ENCODE results near the gene SCLT1.
A peak's percentile ranks its signal among the peaks of the same experiment; 100 is the strongest.
"Not testable (repeated sequence)": the region's sequence is repeated elsewhere in the genome, so short reads cannot be mapped to it uniquely, and the experiment has no call there.

SCLT1 gene

DNA sequence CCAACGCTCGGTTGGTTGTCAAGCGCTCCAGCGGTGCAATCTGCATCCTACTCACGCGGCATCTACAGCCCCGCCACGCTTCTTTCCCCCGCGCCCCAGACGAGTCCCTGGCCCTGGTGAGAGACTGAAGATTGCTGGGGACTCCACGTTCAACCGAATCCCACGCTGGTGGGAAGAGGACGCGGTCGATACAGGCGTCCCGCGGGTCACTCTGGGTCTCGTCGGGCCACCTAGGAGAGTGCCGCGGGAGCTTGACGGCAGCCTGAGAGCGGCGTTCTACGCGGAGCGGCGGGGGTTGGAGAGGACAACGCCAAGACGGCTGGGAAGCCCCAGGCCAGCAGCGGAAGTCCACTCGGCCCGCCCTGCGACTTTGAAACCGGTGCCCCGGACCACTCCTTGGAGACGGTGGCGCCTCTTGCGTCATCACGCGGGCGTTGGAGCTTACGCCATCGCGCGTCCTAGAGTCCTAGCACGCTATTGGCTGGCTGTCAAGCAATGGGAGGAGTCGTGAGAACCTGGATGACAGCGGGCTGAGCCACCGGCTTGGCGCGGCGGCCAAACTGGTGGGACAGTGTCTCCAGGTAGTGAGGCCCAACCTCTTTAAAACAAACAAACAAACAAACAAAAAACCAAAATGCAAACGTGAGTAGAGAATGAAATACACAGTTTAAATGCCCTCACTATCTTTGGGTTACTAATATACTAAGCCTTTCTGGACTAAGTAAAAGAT is at the start of gene SCLT1:
TSS of gene SCLT1 (minus strand) at position 349 of the 730 bp plus-strand sequence. CDS start 436 bp downstream, outside the sequence.
- DNase-seq (ENCODE audit: low read depth in 2 of 2), result peak; percentile 86 to 88

DNA sequence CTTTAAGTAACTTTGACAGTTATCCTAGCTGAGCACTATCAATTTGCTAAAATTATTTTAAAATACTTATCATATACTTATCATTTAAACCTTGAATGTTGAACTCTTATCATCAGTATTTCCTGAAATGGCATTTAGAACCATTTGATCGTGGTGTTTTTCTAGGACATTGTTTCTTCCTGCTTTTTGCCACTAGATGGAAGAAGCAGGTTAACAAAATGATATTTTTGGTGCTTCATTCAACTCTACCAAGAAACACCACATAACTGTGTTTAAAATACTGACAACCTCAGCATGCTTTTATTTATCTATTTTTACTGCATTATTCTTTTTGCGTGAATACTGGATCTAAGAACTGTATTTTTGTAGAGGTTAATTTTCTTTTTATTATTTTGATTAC is 47.2 kb upstream of the SCLT1 start:
- DNase-seq (ENCODE audit: low read depth in 2 of 2), result no peak

DNA sequence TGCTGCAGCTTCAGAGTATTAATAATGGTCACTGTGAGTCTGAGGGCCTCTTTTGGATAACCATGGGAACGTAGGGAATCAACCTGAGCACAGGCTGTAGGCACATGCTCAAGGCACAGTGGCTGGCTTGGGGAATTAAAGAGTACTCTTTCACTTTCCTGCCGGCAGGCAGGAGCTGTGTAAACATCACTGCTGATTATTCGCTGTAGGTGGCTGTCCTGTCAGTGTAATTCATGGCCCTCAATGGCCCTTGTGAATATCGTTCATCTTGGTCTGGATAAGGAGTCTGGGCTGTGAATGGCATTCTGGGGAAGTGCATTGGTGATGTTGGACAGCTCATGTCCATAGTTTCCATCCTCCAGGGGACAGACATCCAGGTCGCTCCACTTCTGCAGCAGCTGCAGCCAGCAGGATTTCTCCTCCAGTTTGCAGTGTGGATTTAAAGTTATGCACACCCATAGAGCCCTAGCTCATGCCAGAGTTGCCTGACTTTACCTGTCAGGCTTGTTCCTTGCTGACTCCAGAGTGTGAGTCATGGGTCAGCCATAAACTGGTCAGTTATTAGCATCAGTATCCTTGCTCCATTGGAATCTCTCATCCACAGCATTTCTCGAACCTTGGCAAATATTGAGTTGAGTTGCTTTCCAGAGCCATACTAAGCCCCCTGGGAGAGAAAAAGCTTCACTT is 45.6 kb upstream of the SCLT1 start:
- no peak for DNase-seq (ENCODE audit: low read depth in 2 of 2)

DNA sequence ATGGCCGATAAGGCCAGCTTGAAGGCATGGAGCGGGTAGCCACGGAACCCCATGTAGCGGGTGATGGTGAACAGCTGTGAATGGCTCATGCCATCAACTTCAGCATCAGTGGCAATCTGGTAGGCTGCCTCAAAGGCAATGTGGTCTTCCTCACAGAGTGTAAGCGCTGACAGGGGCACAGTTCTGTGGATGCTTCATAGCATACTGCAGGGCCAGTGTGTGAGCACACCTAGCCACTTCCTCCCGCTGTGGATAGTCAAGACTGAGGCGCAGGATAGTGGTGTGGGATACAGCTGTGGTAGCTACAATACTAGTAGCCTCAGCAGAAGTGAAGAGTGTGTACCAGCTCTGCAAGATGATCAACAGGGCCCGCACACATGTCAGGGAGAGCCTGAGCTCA is 43.1 kb upstream of the SCLT1 start:
- no peak for DNase-seq (ENCODE audit: low read depth in 2 of 2)

DNA sequence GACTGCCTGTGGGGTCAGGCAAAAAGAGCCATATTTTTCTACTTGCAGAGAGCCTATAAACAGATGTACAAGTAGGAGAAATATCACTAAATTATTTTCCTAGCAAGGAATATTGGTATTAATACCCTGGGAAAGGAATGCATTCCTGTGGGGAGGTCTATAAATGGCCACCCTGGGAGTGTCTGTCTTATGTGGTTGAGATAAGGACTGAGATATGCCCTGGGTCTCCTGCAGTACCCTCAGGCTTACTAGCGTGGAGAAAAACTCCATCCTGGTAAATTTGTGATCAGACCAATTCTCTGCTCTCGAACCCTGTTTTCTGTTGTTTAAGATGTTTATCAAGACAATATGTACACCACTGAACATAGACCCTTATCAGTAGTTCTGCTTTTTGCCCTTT is 38.0 kb upstream of the SCLT1 start:
- no peak for DNase-seq (ENCODE audit: low read depth in 2 of 2)

DNA sequence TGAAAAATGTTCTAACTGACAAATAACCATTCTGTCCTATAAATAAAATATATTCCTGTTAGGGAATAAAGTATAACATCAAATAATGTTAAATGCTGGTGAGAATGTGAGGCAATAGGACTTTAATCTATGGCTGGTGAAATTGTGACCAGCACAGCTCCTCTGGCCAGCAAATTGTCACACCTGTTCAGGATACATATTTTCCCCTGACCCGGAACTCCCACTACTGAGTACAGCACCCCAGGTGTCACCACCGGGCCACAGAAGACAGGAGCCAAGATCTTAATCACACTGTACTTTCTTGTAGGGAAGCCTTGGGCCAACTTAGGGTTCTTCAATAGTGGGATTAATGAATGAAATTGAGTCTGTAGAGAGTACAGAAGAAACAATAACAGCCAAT is 35.8 kb upstream of the SCLT1 start:
- no peak for DNase-seq (ENCODE audit: low read depth in 2 of 2)

DNA sequence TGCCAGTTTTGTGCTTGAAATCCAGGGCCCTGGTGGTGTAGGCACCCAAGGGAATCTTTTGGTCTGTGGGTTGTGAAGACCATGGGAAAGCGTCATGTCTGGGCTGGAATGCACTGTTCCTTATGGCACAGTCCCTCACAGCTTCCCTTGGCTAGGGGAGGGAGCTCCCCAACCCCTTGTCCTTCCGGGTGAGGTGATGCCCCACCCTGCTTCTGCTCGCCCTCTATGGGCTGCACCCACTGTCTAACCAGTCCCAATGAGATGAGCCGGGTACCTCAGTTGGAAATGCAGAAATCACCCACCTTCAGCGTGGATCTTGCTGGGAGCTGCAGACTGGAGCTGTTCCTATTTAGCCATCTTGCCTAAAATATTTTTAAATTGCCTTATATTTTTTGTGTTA is 33.3 kb upstream of the SCLT1 start:
- not testable (repeated sequence) for DNase-seq (ENCODE audit: low read depth in 2 of 2)

DNA sequence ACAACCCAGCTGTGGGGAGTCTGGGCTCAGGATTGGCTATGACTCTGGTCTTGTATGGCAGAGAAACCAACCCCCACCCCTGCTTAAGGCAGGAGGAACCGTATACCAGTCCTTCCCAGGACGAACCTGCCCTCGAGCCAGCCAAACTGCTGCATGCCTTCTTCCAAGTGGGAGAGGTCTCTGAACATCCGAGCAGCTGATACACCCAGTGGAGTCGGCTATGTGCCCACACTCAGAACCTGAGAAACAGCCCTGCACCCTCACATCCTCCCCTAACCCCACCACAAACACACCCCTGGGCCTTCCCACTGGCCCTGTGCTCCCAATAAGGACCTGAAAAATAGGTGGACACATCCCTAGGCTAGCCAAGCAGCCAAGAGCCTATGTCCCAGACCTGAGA is 24.4 kb upstream of the SCLT1 start:
- DNase-seq (ENCODE audit: low read depth in 2 of 2), result no peak

DNA sequence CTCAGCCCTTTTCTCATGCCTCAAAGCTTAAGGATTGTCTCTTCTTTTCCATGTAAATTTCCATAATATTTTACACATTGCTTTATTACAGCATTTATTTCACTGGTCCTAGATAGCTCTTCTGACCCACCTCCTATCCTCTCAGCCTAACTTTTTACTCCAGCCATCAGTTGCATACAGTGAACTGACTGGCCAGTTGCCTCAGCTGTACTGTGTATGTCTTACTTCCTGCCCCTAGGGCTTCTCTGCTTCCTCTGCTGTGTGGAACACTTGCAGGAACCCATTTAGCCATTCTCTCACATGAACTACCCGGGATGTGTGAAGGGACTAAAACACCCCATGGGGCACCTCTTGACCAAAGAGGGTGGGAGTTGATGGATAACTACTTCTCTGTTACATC is 20.6 kb upstream of the SCLT1 start:
- no peak for DNase-seq (ENCODE audit: low read depth in 2 of 2)

DNA sequence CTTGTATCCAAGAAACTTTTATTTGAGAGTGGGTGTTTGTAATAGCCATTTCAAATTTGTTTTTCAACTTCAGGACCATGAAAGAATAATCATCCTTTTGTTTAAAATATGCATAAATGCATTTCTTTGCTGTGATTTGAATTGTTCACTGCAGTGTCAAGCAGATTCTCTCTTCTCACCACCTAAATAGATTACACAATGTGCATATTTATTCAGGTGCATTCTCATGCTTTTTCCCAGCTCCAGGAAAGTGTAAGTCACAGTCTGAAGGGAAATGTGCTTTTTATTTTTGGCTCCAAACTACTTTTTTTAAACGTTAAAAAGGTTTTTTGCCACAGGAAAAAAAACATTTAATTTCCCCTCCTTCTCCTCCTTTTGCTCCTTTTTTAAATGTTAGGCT is 20.1 kb upstream of the SCLT1 start:
- DNase-seq (ENCODE audit: low read depth in 2 of 2), result no peak

DNA sequence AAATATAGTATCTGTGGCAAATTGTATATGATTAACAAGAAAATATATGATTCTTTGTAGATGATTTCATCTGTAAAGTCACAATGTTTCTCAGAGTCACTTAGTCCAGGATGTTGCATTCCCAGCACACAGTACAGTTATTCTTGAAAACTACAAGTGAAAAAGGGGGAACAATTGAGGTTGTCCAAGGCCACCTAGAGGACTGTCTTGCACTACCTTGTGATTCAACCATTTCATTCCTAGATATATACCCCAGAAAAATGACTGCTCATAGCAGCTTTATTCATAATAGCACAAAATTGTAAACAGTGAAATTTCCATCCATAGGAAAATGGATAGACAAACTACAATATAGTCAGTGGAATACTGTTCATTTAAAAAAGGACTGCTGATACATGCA is 18.6 kb upstream of the SCLT1 start:
- DNase-seq (ENCODE audit: low read depth in 2 of 2), result no peak

DNA sequence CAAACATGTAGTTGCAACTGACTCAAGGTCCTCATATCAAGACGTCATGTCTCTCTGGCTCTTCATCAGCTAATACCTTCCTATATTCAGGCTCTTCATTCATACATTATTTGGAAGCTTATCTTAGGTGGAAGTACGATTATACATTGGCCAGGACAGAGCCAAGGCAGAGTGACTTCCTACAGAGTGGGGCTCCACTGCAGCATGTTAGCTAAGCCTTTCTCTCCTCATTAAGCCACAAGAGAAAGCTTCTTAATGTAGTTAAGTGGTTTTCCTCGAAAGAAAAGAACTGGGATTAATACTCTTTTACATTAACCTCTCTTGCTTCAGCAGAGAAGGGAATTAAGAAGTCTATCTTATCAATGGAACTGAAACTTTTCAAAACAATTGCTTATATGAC is 17.6 kb upstream of the SCLT1 start:
- no peak for DNase-seq (ENCODE audit: low read depth in 2 of 2)

DNA sequence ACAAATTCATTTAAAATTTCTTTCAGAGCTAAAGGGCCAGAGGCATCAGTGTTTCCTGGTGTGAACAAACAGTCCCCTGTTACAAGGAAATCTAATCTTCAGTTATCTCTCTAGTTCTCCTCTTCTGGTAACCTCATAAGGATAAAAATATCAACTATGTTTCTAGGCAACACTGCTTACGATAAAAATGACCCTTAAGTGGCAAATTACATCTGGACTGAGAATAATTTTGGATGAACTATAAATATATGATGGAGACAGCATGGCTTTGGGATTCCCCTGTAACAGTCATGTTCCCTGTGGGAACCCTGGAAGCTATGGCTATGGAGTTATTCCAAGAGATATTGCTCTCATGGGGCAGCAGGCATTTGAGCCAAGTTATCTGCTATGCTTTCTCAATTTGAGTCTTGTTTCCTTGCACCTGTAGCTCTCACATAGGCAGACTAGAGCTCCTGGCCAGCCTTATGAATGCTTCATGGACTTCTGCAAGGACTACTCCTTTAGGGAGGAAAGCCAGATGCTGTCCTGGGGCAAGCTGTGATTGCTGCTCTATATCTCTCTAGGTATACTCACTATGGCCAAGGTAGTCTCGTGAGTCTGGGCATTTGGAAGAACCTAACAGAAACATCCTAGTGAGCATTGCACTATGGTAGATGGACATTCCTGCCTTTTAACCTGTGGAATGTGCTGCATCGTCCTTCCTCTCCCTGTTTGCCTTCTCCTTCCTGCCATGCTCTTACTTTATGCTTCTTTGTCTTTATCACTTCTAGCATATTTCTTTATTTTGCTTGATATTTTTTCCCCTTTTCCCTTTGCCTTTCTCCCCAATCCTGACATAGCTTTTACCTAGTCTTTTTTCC is 16.9 kb upstream of the SCLT1 start:
- no peak for DNase-seq (ENCODE audit: low read depth in 2 of 2)

DNA sequence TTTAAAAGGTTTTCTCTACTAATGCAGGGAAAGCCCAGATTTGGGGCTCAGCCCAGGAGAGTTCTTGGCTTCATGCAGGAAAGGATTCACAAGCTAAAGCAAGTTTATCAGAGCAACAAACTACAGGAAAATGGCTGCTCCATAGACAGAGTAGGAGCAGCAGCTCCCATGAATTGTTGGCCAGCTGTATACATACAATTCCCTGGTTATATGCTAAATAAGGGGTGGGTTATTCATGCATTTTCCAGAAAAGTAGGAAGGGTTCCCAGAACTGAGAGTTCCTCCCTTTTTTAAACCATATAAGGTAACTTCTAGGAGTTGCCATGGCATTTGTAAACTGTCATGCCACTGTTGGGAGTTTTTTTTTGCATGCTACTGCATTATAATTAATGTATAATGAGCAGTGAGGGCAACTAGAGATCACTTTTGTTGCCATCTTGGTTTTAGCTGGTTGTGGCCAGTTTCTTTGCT is 5.2 kb upstream of the SCLT1 start:
- DNase-seq (ENCODE audit: low read depth in 2 of 2), result no peak

DNA sequence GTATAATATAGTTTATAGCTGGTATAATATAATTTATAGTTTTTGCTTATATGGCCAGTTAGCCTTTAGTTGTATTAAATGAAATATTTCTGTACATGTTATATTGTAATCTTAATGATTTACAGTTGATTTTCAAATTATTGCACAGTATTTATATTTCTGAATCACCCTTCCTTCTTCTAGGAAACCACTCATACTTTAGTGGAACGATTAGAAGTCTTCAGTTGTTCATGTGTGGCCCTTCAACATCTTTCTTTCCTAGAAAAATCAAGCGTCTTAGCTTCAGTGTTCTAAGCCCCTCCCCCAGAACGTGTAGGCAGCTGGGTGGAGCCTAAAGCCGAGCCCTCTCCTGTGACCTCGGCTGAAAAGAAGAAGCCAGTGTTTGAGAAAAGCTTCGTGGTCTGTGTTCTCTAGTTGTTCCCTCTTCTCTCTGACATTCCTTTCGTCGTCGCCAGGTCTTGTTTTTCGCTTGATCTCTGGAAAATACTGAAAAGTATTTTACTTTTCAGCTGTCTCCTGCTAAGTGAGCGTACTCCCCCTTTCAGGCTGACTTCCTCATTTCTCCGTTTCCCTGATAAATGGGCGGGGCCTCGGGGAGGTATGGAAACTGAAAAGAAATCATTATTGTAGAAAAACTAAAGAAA is 2.6 kb upstream of the SCLT1 start, which contains the start of gene C4orf33:
TSS of gene C4orf33 (plus strand) at position 342 of the 644 bp plus-strand sequence. CDS start 6,459 bp downstream, outside the sequence.
- peak; percentile 47 to 53 for DNase-seq (ENCODE audit: low read depth in 2 of 2)

DNA sequence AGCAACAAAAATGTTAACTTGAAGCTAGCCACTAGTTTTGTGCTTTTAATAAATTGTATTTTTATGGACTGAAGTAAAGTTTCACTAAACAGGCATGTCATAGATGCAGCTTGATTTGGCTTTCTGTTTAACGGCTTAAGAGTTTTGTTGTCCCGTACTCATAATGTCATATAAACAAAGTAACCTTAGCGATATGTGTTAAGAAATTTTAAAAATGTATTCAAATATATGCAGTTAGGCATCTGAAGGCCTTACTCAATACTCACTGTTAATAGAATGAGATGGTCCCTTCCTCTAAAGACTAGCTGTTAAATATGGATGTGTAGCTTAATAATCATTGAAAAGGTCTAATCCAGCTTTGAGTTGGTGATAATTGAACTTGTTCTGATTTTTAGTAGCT is 1.0 kb upstream of the SCLT1 start:
- no peak for DNase-seq (ENCODE audit: low read depth in 2 of 2)

DNA sequence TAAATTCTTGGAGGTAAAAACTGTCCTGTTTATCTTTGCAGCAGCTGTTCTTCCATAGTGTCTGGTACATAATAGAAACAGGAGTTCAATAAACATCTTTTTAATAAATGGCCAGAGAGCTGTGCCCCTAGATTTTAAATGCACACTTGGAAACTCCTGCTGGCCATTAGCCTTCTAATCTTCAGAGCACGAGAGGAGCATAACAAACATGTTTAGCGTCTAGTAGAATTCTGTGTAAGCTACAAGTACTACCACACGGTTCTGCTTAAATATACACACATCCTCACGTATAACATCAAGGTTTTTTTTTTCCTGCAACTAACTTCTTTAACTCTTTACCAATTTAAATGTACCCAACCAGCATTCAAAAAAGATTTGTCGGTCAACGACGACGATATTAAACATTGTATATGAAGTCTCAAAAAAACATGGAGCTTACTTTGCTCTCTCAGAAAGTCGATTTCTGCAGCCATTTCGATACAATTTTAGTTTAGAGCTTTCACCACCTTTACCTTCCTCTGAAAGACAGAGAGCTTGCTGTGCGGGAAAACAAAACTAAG is 628 bp downstream of the SCLT1 start:
- no peak for DNase-seq (ENCODE audit: low read depth in 2 of 2)

DNA sequence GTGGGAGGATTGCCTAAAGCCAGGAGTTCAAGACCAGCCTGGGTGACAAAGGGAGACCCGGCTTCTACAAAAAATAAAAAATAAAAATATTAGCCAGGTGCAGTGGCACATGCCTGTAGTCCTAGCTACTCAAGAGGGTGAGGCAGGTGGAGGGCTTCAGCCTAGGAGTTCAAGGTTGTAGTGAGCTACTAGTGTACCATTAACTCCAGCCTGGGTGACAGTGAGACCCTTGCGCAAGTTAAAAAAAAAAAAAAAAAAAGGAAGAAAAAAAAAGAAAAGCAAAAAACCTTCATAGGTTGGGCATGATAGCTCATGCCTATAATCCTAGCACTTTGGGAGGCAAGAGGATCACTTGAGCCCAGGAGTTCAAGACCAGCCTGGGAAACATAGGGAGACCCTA is 5.8 kb downstream of the SCLT1 start:
- DNase-seq (ENCODE audit: low read depth in 2 of 2), result no peak

DNA sequence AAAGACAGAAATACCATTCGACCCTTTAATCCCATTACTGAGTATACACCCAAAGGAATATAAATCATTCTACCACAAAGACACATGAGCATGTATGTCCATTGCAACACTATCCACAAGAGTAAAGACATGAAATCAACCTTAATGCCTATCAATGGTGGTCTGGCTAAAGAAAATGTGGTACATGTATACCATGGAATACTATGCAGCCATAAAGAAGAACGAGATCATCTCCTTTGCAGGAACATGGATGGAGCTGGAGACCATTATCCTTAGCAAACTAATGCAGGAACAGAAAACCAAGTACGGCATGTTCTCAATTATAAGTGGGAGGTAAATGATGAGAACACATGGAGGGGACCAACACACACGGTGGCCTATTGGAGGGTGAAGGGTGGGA is 7.9 kb downstream of the SCLT1 start:
- no peak for DNase-seq (ENCODE audit: low read depth in 2 of 2)

DNA sequence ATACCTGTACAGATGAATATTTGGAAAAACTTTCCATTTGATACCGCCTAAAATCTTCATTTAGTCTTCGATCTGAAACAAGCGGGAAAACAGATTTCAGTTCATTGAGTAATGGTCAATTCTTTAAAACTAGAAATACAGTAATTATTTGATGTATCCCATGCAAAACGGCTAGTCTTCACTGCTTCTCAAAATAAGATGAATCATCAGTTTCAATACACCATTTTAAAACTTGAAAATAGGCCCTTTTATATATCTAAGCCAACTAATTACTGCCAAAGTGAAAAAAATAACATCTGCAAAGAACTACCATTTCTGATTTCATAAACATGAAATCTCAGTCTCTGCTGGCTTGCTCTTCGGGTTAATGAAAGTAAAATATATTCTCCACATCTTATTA is 11.0 kb downstream of the SCLT1 start:
- DNase-seq (ENCODE audit: low read depth in 2 of 2), result no peak

DNA sequence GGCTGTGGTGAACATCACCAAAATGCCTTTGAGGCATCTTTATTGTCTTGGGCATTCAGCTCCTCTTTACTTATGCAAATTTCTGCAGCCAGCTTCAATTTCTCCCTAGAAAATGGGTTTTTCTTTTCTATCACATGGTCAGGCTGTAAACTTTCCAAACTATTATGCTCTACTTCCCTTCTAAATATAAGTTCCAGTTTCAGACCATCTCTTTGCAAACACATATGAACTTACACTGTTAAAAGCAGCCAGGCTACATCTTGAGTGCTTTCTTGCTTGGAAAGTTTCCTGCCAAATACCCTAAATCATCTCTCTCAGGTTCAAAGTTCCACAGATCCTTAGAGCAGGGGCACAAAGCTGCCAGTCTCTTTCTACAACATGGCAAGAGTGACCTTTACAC is 13.2 kb downstream of the SCLT1 start:
- no peak for DNase-seq (ENCODE audit: low read depth in 2 of 2)

DNA sequence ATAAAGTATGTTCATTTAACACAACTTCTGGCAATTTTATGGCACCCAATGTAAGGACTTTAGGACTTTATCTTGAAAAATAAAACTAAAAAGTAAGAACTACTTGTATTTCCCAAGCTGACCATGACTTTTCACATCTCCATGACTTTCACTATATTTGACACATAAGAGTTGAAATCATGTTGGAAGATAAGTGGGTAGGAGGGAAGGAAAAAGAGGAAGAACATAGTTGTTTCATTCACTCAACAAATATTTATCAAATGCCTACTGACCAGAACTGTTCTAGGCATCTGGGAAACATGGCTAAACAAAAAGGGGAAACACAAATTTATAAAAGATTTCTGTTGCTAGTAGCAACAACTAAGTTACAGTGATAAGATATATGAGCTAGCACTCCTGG is 16.0 kb downstream of the SCLT1 start:
- DNase-seq (ENCODE audit: low read depth in 2 of 2), result no peak

Measured in stimulated activated CD8-positive, alpha-beta memory T cell treated with anti-CD3 and anti-CD28 coated beads, Interleukin-7, amount 100 ng/mL, for 1 hour (primary cell).